HG03469 (cell line): ENCODE data around the gene ASB12.

ENCODE experiments used
- ATAC-seq: cut with Tn5 transposase; IDR thresholded peaks from one replicate; pipeline ENCODE4 v1.9.1; 2021; ENCODE audit warnings: mild to moderate bottlenecking, moderate library complexity, moderate number of reproducible peaks; ENCODE audit not compliant: unreplicated experiment

Gene ASB12

DNA sequence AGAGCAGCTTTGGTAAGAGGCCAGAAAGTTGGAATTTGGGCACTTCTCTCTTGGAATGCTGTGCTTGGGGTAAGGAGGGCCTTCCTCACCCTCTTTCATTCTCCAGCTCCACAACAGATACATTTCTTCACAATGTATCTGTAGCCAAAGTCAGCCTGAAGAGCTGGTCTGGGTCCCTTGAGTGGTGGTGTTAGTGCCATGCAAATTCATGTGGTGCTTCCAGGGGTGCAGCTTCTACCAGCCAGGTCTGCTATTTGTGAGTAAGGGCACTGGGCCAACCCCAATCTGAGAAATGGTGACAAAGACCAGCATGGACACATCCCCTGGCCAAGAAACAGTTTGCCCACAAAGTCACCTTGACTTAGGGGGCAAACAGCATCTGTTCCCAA is 42.7 kb downstream of the ASB12 start:
- no peak for ATAC-seq

DNA sequence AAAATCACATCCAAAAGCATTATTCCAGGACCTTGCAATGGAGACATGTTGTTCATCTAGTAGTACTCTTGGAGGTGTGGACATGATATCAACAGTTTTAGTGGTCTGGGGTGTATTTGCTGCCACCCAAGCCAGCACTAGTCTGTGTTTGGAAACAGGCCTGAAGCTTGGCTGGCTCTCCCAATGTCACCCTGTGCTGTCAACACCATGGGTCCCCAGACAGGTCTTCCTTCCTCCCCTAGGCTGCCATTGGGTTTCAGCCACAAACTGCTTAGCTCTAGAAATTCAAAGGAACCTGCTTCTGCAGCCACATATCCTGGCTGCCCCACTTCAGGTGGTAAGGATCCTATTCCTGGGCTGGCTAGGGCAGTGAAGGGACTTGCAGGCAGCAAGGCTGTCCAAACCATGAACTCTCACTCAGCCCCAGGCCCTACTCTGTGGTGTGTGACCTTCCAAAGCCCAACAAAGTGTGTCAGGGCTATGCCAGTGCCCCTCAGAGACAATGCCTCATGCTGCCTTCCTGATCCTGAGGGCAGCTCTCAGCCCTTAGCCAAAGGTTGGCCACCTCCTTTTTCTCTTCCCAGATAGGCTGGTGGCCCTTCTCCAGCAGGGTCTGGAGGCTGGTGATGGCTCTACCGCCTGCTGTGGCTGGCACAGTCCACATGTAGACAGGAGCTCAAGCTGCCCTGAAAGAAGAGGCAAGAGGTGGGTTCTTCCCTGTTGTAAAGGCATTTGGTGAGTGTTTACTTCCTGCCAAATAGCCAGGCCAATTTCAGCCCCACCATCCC is 43.2 kb downstream of the ASB12 start:
- no peak for ATAC-seq

DNA sequence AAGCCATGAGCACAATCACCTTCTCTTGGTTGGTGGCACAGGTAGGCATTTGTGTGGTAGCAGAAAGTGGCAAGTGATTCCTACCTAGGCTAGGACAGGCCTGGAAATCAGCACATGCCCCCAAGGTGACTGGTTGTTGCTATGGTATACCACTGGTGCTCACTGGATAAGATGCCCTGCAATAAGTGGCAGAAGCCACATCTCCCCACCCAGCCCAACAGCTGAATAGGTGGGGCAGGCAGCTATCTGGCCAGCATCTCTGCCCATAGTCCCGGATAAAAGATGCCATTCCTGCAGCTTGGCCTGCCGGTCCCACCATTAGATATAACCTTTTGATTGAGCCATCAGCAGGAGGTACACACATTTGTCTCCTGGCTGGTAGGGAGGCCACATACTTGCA is 46.0 kb downstream of the ASB12 start:
- ATAC-seq, result no peak

DNA sequence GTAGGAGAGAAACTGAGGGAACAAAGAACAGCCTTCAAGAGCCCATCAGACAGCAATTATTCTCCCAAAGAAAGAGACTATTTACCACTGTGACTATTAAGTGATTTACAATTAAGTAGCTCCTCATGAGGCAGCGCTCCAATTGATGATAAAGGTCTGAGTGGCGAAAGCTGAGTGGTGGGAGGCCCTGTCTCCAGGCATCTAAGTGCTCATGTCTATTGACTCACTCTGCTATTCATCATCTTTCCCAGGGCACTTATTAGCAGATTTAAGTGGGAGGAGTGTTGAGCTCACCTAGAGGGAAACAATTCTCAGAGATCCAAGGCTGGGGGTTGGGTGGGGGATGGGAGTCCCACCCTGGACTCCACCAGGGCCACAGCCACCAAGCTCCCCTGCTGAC is 48.2 kb downstream of the ASB12 start:
- no peak for ATAC-seq

DNA sequence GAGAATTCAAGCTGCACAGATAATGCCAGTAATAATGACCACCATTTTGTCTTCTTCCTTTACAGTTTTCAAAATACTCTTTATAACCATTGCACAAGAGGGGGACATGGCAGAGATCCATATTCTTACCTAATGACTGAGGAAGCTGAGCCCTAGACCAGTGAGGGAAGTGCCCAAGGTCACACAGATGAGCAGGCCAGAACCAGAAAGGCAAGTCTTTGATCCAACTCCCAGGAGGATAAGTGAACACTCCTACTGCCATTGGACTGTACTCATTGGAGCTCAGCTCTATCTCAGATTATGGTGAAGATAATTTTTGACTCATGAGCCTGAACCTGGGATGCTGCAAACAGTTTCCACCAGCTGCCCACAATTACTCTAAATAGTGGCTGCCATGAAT is 53.5 kb downstream of the ASB12 start:
- no peak for ATAC-seq
